Hypothalamus (tissue), 51 donors: ENCODE results near the gene MRTFB.
"Not testable (repeated sequence)": the region's sequence is repeated elsewhere in the genome, so short reads cannot be mapped to it uniquely, and the experiment has no call there.

Experiments used
- DNase-seq, 51 donors: peaks; one replicate each; lab custom pipeline; 2025; lab: John Stamatoyannopoulos, UW

The MRTFB gene, protein sequence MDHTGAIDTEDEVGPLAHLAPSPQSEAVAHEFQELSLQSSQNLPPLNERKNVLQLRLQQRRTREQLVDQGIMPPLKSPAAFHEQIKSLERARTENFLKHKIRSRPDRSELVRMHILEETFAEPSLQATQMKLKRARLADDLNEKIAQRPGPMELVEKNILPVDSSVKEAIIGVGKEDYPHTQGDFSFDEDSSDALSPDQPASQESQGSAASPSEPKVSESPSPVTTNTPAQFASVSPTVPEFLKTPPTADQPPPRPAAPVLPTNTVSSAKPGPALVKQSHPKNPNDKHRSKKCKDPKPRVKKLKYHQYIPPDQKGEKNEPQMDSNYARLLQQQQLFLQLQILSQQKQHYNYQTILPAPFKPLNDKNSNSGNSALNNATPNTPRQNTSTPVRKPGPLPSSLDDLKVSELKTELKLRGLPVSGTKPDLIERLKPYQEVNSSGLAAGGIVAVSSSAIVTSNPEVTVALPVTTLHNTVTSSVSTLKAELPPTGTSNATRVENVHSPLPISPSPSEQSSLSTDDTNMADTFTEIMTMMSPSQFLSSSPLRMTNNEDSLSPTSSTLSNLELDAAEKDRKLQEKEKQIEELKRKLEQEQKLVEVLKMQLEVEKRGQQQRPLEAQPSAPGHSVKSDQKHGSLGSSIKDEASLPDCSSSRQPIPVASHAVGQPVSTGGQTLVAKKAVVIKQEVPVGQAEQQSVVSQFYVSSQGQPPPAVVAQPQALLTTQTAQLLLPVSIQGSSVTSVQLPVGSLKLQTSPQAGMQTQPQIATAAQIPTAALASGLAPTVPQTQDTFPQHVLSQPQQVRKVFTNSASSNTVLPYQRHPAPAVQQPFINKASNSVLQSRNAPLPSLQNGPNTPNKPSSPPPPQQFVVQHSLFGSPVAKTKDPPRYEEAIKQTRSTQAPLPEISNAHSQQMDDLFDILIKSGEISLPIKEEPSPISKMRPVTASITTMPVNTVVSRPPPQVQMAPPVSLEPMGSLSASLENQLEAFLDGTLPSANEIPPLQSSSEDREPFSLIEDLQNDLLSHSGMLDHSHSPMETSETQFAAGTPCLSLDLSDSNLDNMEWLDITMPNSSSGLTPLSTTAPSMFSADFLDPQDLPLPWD

DNA sequence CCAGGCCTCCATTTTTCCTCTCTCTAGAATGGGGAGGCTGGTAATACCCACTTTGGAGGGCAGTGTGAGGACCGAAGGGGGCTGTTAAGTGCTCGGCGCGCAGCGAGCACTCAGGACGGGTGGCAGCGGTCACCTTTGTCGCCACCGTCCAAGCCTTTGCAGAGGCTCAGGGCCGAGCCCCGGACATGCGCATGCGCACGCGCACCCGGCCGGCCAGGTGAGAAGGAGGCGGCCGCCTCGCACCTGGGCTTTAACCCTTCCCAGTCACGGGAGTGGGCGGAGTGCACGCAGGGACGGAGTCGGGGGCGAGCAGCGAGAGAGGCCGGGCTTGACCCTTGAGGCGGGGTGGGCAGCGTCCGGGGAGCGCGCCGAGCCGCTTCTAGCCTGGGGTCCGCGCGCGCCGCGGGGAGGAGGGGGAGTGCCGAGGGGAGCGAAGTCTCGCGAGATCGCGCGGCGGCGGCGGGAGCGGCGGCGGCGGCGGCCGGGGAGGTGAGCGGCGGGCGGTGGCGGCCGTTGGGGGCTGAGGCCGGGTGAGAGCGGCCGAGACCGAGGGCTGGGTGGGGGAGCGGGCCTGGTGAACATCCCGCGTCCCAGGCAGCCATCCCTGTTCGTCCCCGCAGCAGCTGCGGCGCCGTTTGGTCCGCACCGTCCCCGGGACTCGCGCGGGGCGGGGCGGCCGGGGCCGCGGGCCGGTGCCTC, at the start of gene MRTFB:
TSS of gene MRTFB (plus strand) at position 443 of the 699 bp plus-strand sequence. CDS start 69,288 bp downstream, outside the sequence.
- DNase-seq, result peak in 42 of 51 donors; percentile 11 to 87 (median 54)

DNA sequence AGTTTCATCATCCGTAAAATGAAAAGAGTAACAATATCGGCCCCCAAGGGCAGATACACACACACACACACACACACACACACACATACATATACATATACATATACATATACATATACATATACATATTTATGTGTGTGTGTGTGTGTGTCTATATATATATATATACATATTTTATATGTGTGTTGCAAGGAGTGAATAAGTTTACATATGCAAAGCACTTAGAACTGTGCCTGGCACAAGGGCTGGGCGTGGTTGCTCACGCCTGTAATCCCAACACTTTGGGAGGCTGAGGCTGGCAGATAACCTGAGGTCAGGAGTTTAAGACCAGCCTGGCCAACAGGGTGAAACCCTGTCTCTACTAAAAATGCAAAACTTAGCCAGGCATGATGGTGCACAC, 47.6 kb upstream of the MRTFB start:
- DNase-seq, result not testable (repeated sequence)

DNA sequence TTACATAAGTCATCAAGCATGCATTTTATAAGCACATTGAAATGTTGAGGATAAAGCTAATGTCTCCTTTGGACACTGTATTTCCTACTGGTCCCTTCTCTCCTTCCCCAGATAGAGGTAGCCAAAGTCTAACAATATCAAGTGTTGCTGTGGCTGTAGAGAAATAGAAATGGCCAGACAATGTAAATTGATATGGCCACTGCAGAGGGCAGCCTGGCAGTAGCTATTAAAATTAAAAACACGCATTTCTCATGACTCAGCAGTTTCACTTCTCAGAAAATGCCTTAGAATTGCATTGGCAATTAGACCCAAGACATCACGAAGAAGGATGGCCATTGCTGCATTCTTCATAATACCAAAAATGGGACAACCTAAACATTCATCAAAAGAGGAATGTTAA, 46.8 kb upstream of the MRTFB start:
- no peak for DNase-seq

DNA sequence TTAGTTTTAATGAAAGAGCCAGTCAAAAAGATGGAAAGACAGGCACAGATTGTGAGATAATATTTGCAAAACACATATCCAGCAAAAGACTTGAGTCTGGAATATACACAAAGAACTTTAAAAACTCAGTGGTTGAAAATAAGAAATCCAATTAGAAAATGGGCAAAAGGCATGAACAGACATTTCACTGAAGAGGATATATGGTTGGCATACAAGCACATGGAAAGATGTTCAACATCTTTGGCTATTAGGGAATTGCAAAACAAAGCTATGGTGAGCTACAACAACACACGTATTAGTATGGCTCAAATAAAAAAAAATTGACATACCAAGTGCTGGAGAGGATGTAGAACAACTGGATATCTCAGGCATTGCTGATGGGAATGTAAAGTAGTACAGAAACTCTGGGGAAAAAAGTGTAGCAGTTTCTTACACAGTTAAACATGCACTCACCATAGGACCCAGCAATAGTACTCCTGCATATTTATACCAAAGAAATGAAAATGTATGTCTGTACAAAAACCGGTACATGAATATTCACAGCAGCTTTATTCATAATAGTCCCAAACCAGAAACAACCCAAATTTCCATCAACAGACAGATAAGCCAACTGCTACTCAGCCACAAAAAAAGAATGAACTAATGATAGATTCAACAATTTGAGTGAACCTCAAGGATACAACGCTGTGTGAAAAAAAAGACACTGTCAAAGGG, 44.4 kb upstream of the MRTFB start:
- no peak for DNase-seq

DNA sequence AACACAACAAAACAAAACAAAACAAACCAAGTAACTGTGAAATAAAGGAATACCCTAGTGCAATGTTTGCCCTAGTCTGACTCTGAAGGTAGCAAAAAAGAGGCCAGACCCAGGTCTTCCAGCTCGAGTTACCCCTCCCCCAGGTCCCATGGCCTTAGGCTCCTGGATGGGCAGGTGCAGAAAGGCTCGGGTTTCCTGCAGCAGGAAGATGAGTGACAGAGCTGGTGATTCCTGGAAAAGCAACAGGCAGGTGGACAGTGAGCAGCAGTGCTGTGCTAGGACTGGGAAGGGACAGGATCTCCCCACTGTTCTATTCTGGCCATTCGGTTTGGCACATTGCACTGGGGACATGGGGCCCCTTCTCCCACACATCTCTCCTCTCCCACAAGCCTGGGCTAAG, 42.9 kb upstream of the MRTFB start:
- DNase-seq, result no peak

DNA sequence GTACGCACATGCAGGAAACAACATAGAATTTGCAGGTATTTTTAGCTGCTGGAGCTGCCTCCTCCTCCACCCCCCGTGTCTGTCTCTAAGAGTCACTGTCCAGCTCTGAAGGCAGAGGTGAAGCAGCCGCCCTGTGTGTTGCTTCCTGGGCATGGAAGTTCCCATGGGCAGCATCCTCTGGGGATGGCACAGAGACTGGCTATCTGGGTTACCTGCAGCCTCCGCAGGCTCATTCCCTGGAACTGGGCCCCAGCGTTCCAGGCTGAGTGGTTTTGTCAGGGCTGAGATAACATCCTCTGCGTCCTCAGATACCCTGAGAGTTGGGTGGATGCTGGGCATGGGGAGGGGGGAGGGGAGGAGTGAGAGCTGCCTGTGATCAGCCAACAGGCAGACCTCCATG, 41.5 kb upstream of the MRTFB start:
- DNase-seq, result peak in 1 of 51 donors; percentile 1

DNA sequence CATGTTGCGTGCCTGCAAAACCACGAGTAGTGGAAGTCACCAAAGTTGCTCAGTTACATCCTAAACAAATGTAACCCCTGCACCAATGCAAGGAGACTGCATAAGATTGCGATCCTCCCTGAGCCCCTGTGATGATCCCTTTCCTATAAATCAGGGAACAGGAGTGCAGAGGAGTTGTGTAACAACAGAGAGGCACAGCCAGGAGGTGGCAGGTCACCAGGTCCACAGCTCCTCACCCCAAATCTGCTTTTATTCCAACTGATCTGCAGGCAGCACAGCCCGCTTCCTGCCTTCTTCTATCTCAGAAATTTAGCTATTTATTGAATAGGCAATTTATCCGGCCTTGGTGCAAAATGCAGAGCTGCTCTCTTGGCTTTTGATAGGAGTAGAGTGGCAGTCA, 36.0 kb upstream of the MRTFB start:
- DNase-seq, result no peak

DNA sequence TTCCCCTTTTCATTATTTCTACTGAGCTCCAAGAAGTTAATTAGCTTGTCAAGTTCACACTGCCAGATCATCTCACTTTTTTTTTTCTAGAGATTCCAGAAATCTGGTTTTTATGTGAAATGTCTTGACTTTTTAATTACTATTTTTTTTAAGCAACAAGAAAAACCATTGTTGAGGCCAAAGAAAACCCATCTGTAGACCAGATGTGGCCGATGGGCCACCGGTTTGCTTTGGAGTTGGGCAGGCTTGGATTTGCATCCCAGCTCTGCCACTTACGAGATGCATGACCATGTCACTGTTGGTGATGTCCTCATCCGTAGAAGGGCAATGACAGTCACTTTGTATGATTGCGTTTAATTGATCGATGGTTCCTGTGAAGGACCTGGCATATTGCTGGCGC, 34.2 kb upstream of the MRTFB start:
- DNase-seq, result no peak

DNA sequence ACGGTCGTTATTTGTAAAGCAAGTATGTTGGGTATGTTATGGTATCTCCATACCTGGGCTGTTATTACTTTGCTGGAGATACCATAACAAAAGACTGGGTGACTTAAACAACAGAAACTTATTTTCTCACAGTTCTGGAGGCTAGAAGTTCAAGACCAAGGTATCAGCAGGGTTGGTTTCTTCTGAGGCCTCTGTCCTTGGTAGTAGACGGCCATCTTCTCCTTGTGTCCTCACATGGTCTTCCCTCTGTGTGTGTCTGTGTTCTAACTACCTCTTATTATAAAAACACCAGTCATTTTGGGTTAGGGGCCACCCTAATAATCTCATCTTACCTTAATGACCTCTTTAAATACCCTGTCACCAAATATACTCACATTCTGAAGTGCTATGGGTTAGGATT, 33.2 kb upstream of the MRTFB start:
- no peak for DNase-seq

DNA sequence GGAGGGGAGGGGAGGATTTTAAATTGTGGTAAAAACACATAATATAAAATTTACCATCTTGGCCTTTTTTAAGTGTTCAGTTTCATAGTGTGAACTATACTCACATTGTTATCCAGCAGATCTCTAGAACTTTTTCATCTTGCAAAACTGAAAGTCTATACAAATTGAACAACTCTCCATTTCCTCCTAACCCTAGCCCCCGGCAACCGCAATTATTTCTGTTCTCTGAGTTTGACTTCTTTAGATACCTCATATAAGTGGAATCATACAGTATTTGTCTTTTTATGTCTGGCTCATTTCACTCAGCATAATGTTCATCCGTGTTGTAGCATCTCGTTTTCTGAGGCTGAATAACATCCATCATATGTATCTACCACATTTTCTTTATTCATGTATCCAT, 30.0 kb upstream of the MRTFB start:
- DNase-seq, result no peak

DNA sequence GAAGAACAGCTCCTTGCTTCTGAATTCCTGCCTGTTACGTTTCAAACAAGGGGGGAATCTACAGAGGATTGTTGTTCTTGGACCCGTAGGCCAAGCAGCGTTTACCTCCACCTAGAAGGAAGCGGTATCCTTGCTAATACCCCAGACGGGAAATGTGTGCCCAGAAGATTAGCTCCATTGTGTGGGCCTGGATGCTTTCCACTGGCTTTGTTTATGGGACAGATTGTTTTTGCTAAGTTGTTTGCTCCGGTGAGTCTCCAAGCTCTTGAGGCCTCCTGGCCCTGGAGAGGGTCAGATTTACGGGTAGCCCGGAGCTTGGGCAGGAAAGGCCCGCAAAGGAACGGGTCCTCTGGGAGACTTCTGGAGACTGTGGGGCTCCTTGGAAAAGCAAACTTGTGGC, 28.4 kb upstream of the MRTFB start:
- DNase-seq, result no peak

DNA sequence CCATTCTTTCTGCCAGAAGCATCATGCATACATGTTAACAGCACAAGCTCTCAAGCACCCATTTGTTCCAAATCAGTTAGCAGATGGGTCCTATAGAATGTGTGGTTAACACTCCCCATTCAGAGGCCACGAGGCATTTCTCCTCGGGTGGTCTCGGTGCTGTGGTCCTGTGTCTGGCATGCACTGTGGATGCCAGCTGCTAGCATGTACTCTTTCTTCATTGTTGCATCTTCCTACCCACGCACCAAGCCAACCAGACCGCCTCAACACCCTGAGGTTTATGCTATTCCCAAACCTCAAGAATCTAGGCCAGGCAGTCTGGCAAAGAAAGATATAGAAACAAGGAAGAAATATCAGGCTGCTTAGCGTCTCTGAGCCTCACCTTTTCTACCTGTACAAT, 27.8 kb upstream of the MRTFB start:
- no peak for DNase-seq

DNA sequence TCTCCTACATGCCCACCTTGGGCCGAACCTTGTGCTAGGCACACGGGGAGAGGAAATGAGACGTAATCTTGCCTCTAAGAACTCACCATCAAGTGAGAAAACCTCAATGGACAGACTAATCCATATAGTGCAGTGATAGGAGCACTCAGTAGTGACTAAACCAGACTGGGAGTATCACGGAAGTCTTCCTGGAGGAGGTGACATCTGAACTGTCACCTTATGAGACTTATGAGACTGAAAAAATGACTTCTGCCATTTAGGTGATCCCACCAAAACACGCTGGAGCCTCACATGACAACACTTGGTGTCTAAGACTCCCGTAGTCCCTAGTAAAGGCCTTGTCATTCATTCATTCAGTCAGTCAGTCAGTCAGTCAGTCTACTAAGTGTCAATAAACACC, 27.3 kb upstream of the MRTFB start:
- DNase-seq, result no peak

DNA sequence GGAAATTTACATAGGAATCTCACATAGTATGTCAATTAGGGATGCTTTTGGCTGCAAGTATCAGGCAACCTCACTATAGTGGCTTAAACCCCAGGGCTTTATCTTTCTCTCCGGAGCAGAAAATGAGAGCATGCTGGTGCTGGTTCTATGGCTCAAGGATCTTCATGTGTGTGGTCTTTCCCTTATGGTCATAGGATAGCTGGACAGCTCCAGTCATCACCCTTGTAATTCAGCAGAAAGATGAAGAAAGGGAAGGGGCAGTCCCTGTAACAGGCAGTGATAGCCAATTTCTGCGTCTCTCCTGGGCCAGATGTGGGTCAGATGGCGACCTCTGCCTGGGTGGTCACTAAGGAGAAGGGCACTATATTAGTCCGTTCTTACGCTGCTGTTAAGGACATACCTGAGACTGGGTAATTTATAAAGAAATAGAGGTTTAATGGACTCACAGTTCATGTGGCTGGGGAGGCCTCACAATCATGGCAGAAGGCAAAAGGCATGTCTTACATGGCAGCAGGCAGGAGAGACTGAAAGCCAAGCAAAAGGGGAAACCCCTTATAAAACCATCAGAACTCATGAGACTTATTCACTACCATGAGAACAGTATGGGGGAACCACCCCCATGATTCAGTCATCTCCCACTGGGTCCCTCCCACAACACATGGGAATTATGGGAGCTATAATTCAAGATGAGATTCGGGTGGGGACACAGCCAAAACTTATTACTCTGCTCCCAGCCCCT, 23.8 kb upstream of the MRTFB start:
- not testable (repeated sequence) for DNase-seq

DNA sequence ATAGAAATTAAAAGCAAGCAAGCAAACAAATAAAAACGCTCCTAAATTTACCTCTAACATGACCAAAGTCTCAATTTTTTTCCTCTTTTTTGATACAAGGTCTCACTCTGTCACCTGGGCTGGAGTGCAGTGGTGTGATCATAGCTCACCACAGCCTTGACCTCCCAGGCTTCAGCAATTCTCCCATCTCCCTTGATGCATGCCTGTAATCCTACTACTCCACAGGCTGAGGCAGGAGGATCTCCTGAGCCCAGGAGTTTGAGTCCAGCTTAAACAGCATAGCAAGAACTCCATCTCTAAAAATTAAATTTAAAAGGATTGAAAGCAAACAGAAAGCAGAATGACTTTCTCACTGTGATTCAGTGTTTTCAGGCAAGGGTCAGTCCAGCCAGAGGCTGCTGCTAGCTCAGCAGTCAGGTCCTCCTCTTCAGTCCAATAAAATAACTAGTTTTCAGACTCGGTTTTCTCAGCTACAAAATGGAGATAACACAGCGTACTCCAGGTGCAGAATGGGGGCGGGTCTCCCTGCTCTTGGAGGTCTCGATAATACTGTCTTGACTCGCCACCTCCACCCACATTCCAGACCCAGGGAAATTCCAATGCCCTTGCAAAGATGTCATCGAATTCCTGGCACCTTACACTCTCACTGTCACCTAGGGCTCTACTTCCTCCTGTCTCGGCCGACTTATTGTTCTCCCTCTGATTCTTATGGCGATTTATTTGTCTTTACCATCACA, 20.7 kb upstream of the MRTFB start:
- no peak for DNase-seq

DNA sequence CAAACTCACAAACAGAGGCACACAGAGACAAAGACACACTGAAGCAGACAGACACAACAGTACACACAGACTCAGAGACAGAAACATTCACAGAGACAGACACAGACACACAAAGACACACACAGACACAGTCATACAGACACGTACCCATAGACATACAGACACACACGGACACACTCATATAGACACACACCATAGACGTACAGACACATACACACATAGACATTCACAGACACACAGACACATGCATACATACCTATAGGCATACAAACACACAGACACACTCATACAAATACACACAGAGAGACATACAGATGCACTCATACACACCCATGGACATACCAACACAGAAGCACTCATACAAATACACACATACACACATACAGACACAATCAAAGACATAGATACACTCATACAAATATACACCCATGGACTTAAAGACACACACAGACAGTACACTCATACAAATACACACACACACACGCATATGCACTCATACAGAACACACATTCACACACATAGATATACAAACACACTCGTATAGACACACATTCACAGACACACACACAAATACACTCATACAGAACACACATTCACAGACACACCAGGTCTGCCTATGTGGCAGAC, 19.9 kb upstream of the MRTFB start:
- no peak for DNase-seq

DNA sequence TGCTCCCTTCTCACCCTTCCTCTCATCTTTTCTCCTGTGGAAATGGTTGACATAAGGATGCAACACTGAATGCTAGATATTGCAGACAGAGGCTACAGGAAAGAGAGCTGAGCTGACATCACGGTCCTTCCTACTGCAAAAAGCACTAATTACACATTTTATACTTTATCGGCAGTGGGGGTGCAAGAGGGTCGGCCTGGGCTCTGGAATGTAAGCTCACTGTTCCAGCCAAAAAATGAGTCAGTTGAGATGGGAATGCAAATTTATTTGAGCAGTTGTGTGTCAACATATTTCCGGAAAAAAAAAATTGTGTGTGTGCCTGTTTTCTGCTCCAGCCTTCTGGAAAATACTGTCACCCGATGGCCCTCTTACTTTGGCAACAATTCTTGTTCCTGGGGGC, 14.1 kb upstream of the MRTFB start:
- DNase-seq, result no peak

DNA sequence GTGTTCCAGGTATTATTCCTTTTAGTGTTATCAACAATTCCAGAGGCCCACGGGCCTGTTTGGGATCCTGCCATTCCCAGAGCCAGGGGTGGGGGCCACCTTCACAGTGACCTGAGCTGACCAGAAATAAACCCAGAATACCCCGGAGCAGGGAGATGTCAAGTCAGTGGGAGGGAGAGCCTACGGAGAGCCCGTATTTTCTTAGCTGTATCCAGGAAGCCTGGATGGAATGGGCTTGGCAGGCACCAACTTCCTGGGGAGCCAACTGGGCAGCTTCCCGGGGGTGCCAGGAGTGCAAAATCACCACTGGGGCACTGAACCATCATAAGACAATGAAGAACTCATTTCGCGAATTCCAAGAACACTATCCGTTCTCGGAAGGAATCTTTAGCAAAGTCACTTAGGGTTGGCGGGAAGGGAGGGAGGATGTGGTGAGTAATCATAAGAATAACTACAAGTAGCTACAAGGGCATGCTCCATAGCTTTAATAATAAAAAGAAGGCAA, 13.2 kb upstream of the MRTFB start:
- DNase-seq, result peak in 35 of 51 donors; percentile 2 to 71 (median 19)
